Calu3 (cell line): ENCODE measurements around the gene DDN. TPM values are rescaled to one million over a fixed set of nuclear protein-coding genes. Genes with fewer than 3 reads are reported as not detected.

ENCODE experiments used
- BruUV-seq: library from RNA; stranded (reverse); fragments of 400-500 nt; replicated peaks from 2 replicates; lab custom pipeline; 2021; lab: Mats Ljungman, UMichigan
- CTCF ChIA-PET: fragments of 300-600 bp; sonication (Branson Sonifier 250); formaldehyde crosslinking; loops from one replicate; lab custom pipeline; 2022; ENCODE audit warnings: antibody characterized with exemption; lab: Charles Lee
- DNase-seq: peaks from one replicate; pipeline ENCODE4 v3.0.0; 2022
- H3K27ac Mint-ChIP-seq: one replicate; pipeline ENCODE4 v1.8.0; 2022; ENCODE audit warnings: mixed read lengths; ENCODE audit not compliant: unreplicated experiment
- H3K27me3 Mint-ChIP-seq: one replicate; pipeline ENCODE4 v1.8.0; 2022; ENCODE audit warnings: mixed read lengths; ENCODE audit not compliant: unreplicated experiment
- H3K36me3 Mint-ChIP-seq: one replicate; pipeline ENCODE4 v1.8.0; 2022; ENCODE audit warnings: mild to moderate bottlenecking, moderate library complexity, mixed read lengths; ENCODE audit not compliant: insufficient read depth, unreplicated experiment
- H3K4me1 Mint-ChIP-seq: one replicate; pipeline ENCODE4 v1.8.0; 2022; ENCODE audit warnings: mild to moderate bottlenecking, low read depth, mixed read lengths; ENCODE audit not compliant: unreplicated experiment
- H3K4me3 Mint-ChIP-seq: one replicate; pipeline ENCODE4 v1.8.0; 2022; ENCODE audit warnings: mild to moderate bottlenecking, low read depth, moderate library complexity, mixed read lengths; ENCODE audit not compliant: unreplicated experiment
- H3K9me3 Mint-ChIP-seq: one replicate; pipeline ENCODE4 v1.8.0; 2022; ENCODE audit warnings: low read depth, mixed read lengths; ENCODE audit not compliant: unreplicated experiment
- CTCF ChIP-seq: fragments of 200-600 bp; IDR thresholded peaks from one replicate; pipeline ENCODE4 v1.8.0; 2022; ENCODE audit warnings: antibody characterized with exemption; ENCODE audit not compliant: unreplicated experiment
- intact Hi-C: fragments of 100-400 bp; cut with micrococcal nuclease; formaldehyde crosslinking; loops from one replicate; pipeline ENCODE4 v1.10.0; 2022; ENCODE audit not compliant: unreplicated experiment
- total RNA-seq: library from RNA; stranded (reverse); gene quantifications from 2 replicates; pipeline ENCODE4 v1.2.3, GENCODE V29; 2022

DDN gene
- total RNA-seq, 1 experiment from 2014 or later, result 0.21 TPM

GRCh38 chr12:49026101-49026500 lies 26.9 kb upstream of the DDN start:
- intact Hi-C loops, result no loop called here
- no TSS peak for BruUV-seq

GRCh38 chr12:49025463-49025862 lies 26.3 kb upstream of the DDN start:
- CTCF ChIA-PET, result no interaction called here
- Mint-ChIP-seq H3K27me3 (no peaks in the 10 kb centered on the region), H3K4me3 (no peak overlapping the region), H3K9me3 (no peaks in the 10 kb centered on the region), H3K36me3 (peaks cover 35% of the 10 kb centered on the region), H3K4me1 (no peaks in the 10 kb centered on the region), H3K27ac (no peak overlapping the region)
- intact Hi-C loops, result no loop called here
- no TSS peak for BruUV-seq
- no peak for DNase-seq
- TF ChIP-seq CTCF, result no peak

More at GRCh38 chr12:49026101-49026500, 26.9 kb upstream of the DDN start:
- Mint-ChIP-seq H3K4me1 (no peaks in the 10 kb centered on the region), H3K9me3 (no peaks in the 10 kb centered on the region), H3K4me3 (no peak overlapping the region), H3K36me3 (peaks cover 37% of the 10 kb centered on the region), H3K27ac (no peak overlapping the region), H3K27me3 (no peaks in the 10 kb centered on the region)
- DNase-seq, result no peak
- TF ChIP-seq CTCF, result no peak
- CTCF ChIA-PET, result no interaction called here

- intact Hi-C loops, result no loop called here
- no peaks in the 10 kb centered on the region for H3K27me3 Mint-ChIP-seq
- H3K36me3 Mint-ChIP-seq, result peaks cover 40% of the 10 kb centered on the region
- H3K4me3 Mint-ChIP-seq, result no peak overlapping the region
- TF ChIP-seq CTCF, result no peak
- DNase-seq, result no peak
- CTCF ChIA-PET, result no interaction called here
- H3K27ac Mint-ChIP-seq, result no peak overlapping the region
- BruUV-seq, result no TSS peak
- H3K4me1 Mint-ChIP-seq, result no peaks in the 10 kb centered on the region
- H3K9me3 Mint-ChIP-seq, result no peaks in the 10 kb centered on the region
These were observed 25.4 kb upstream of the DDN start for GRCh38 chr12:49024543-49024942.

GRCh38 chr12:49023812-49024211 lies 24.6 kb upstream of the DDN start:
- H3K9me3 Mint-ChIP-seq, result no peaks in the 10 kb centered on the region
- CTCF ChIA-PET, result no interaction called here
- no peak for TF ChIP-seq CTCF
- no TSS peak for BruUV-seq
- DNase-seq, result no peak
- no peak overlapping the region for H3K4me3 Mint-ChIP-seq
- no peaks in the 10 kb centered on the region for H3K27me3 Mint-ChIP-seq
- intact Hi-C loops, result no loop called here
- no peak overlapping the region for H3K27ac Mint-ChIP-seq
- H3K36me3 Mint-ChIP-seq, result peaks cover 44% of the 10 kb centered on the region
- no peaks in the 10 kb centered on the region for H3K4me1 Mint-ChIP-seq
